NCI-H82 treated with DMSO at 0.1 percent for 48 hours (cell line): Measurements from ENCODE around the gene AHCY.

Source experiments
- DNase-seq: peaks from one replicate; lab custom pipeline; 2025; ENCODE audit not compliant: unreplicated experiment; lab: John Stamatoyannopoulos, UW

The AHCY gene

DNA sequence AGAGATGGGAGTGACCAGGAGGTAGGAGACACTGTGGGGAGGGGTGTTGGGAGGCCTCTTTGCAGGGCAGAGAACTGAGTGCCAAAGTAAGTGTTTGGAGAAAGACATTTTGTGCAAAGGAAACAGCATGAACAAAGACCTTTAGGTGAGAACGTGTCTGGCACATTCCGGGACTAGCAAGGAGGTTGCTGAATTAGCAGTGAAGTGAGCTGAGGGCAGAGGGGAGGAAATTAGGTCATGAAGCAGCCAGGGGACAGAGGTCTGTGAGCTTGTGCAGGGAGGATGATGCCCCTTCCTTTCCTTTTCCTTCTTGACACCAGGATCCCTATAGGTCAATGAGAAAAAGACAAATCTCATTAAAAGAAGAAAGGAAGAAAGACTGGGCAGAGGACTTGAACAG, 21.4 kb upstream of the AHCY start:
- DNase-seq = no peak

GRCh38 chr20:34322267-34323105, 19.3 kb upstream of the AHCY start:
- peak; percentile 49 for DNase-seq

DNA sequence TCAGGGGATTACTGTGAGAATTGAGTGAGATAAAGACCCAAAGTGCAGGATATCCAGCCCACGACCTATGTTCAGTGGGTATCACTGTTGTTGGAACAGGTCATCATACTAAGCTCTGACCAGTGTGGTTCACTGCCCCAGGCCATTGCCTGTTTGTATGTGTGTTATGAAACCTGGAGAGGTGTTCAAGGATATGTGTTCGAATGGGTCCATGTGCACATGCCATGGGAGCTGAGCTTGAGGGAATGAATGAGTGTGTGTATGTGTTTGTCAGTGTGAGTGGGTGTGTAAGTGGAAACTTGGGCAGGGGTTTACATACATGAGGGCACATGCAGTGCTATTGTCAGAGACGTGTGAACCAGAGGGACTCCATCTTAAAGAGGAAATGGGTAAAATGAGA, 17.7 kb upstream of the AHCY start:
- no peak for DNase-seq

DNA sequence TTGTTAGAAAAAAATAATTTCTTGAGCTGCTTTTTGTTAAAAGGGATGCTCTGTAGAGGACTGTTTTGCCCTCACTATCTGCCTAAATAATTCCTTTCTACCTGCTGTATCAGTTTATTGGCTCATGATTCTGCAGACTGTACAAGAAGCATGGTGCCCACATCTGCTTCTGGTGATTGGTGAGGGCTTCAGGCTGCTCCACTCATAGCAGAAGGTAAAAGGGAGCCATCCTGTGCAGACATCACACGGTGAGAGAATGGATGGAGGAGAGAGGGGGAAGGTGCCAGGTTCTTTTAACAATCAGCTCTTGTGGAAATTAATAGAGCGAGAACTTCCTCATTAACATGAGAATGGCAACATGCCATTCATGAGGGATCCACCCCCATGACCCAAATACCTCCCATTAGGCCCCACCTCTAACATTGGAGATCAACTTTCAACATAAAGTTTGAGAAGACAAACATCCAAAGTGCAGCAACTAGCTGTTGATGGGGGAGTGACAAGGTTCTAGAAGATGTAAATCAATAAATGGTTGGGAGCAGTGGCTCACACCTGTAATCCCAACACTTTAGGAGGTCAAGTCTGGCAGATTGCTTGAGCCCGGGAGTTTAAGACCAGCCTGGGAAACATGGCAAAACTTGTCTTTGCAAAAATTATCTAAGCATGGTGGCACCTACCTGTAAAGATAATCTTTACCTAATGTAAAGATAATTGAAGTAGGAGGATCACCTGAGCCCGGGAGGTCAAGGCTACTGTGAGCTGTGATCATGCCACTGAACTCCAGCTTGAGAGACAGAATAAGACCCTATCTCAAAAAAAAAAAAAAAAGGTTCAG, 15.7 kb upstream of the AHCY start:
- no peak for DNase-seq

DNA sequence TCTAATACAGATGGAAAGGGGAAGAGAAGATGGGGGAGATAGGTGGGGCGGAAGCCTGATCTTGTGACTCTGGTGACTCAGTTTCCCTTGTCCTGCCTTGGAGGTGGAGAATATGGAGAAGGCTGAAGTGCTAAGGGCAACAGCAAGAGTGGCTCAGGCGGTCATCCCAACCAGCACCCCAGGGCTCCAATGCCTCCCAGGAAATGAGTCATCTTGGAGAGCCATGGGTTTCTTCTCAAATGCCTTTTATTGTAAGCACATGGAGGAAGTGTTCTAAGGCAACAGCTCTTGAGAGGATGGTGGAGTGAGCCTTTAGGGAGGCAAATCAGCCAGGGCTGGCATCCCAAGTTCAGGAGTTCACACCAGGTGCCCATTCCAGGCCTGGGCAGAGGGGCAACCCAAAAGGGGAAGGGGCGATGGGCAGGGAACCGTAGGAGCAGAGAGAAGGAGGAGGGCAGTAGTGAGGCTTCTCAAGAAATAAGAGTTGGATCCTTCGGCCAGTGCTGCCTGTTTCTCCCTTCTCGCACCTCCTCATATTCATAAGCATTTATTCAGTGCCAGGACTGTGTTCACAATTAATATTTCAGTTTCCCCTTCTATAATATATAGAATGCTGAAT, 13.2 kb upstream of the AHCY start:
- DNase-seq = no peak

DNA sequence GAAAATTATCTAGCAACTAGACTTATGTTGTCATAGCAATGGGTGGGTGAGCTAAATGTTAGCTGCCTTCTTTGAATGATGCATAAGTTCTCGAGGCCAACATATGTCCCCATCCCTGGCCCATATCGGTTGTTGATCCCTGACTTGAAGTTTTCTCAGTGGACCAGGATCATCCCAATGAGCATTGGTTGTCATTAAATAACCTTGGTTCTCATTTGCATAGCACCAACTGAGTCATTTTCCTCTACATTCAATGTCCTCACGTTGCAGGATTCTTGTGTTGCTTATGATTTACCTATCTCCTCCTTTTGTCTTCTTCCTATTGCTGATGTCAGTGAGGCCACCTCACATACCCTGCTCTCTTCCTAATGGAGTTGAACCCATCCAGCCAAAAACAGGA, 12.1 kb upstream of the AHCY start:
- no peak for DNase-seq

GRCh38 chr20:34312544-34313217, 9.5 kb upstream of the AHCY start:
- peak; percentile 77 for DNase-seq

GRCh38 chr20:34312024-34312460, 8.9 kb upstream of the AHCY start:
- DNase-seq = no peak

- DNase-seq = no peak
These were observed 8.2 kb upstream of the AHCY start for GRCh38 chr20:34311118-34312023.

DNA sequence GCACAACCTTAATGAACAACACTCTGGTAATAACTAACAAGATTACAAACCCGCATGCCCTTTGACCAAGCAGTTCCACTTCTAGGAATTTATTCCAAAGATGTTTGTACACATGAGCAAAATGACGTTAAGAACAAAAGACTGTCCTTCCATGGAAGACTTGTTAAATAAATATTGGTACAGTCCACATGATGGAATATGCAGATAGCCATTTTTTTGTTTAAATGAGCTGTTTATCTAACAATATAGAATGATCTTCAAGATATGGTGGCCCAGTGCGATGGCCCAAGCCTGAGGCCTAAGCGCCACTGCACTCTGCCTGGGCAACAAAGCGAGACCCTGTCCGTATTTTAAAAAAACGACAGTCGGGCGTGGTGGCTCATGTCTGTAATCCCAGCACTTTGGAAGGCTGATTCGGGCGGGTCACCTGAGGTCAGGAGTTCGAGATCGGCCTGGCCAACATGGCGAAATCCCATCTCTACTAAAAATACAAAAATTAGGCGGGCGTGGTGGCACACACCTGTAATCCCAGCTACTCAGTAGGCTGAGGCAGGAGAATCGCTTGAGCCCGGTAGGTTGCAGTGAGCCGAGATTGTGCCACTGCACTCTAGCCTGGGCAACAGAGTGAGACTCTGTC, 7.4 kb upstream of the AHCY start:
- no peak for DNase-seq

DNA sequence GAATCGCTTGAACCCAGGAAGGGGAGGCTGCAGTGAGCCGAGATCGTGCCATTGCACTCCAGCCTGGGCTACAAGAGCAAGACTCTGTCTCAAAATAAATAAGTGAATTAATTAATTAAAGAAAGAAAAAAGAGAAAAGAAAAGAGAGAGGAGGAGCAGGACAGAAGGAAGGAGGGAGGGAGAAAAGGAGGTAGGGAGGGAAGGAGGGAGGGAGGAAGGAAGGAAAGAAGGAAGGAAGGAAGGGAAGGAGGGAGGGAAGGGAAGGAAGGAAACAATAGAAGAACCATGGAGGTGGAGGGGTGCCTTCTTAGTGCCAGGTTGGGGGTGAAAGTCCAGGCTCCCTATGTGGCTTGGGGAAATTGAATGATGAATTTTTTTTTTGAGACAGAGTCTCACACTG, 6.5 kb upstream of the AHCY start:
- no peak for DNase-seq

DNA sequence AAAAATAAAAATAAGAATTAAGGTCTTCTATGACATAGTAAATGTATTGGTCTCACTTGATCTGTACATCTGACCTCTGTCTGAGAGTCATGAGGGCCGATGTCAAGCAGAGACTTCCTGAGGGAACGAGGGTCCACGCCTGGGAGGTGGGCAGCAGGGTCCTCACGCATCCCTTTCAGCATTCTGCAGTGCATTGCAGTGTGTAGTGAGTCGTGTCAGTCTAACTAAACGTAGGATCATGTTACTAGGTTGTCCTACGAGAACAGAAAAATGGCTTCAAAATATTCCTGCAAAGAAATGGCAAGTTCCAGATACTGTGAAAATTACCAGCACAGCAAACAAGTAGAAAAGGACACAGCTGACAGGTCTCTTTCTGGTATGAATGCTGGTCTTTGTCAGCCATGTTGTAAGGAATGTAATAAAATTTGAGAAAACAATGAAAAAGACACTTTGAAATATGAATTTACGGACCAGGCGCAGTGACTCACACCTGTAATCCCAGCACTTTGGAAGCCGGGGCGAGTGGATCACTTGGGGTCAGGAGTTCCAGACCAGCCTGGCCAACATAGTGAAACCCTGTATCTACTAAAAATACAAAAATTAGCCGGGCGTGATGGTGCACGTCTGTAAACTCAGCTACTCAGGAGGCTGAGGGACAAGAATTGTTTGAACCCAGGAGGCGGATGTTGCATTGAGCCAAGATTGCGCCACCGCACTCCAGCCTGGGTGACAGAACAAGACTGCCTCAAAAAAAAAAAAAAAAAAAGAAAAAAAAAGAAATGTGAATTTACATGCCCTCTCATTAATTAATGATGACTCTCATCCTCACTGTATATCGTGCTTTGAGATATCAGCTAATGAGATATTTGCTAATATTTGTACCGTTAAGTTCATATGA, 2.4 kb upstream of the AHCY start:
- no peak for DNase-seq

- DNase-seq = no peak
These were observed 838 bp downstream of the AHCY start for GRCh38 chr20:34302312-34302722.

- peak; percentile 83 for DNase-seq
These were observed 1.4 kb downstream of the AHCY start for GRCh38 chr20:34301587-34302311.

DNA sequence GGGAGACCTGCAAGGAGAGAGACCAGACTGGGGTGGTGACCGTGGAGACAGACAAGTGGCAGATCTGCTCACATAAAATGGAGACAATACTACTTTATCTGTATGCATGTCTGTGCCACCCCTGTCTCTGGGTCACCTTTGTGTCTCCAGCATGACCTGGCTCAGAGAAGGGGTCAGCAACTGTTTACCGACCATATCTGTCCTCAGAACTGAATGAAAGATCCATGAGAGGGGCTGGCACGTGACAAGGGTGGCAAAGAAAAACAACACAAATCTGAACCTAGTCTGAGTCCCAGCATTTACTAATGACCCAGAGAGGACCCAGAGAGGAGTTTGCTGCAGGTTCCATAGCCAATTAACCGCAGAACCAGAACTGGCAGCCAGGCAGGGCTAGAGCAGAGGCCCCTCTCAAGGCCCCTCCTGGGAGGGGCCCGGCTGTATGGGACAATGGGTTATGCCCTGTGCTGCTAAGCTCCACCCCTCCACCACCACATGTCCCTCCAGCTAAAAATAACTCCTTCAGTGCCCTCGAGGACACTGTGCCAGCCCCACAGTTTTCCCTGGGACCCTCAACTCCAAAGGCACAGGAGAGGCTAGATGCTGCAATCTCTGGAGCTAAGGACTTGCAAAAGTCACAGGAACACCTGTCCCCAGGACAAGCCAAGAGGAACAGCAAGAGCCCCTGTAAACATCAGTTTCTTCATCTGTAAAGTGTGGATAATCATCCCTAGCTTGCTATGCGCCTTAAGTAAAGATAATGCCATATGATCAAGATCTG, 2.2 kb downstream of the AHCY start:
- peak; percentile 60 for DNase-seq

- no peak for DNase-seq
These were observed 2.8 kb downstream of the AHCY start for GRCh38 chr20:34300256-34300806.
